Osteocyte (in vitro differentiated cells): ENCODE results near the gene YTHDC2. TPM values are rescaled to one million over a fixed set of nuclear protein-coding genes. Genes with fewer than 3 reads are reported as not detected.

Experiments used
- DNase-seq: peaks from one replicate; pipeline ENCODE4 v3.0.0; 2021; ENCODE audit warnings: mixed read lengths; ENCODE audit not compliant: unreplicated experiment; ENCODE audit errors: extremely low spot score
- H3K27ac Mint-ChIP-seq: one replicate; pipeline ENCODE4 v1.8.0; 2021; ENCODE audit warnings: mild to moderate bottlenecking, mixed read lengths; ENCODE audit not compliant: unreplicated experiment
- H3K27me3 Mint-ChIP-seq: one replicate; pipeline ENCODE4 v1.8.0; 2021; ENCODE audit warnings: mixed read lengths; ENCODE audit not compliant: unreplicated experiment
- H3K36me3 Mint-ChIP-seq: one replicate; pipeline ENCODE4 v1.8.0; 2021; ENCODE audit warnings: mixed read lengths; ENCODE audit not compliant: unreplicated experiment
- H3K4me1 Mint-ChIP-seq: one replicate; pipeline ENCODE4 v1.8.0; 2021; ENCODE audit warnings: mixed read lengths; ENCODE audit not compliant: unreplicated experiment
- H3K4me3 Mint-ChIP-seq: one replicate; pipeline ENCODE4 v1.8.0; 2021; ENCODE audit warnings: mild to moderate bottlenecking, moderate library complexity, mixed read lengths; ENCODE audit not compliant: unreplicated experiment
- H3K9me3 Mint-ChIP-seq: one replicate; pipeline ENCODE4 v1.8.0; 2021; ENCODE audit warnings: mixed read lengths; ENCODE audit not compliant: unreplicated experiment
- total RNA-seq: library from RNA; stranded (reverse); gene quantifications from 2 replicates; pipeline ENCODE4 v1.2.1, GENCODE V29; 2021
- TF ChIP-seq, protein P1 (sequence below): fragments of 200-600 bp; sonication (generic); IDR thresholded peaks from 2 replicates; pipeline ENCODE4 v1.5.0; 2021; ENCODE audit warnings: antibody characterized with exemption, mild to moderate bottlenecking, moderate library complexity

The YTHDC2 gene
- total RNA-seq, 1 donor from 2014 or later, result 22.7 TPM

- Mint-ChIP-seq H3K4me3 (no peak overlapping the region), H3K27me3 (no peaks in the 10 kb centered on the region), H3K4me1 (no peaks in the 10 kb centered on the region), H3K27ac (no peak overlapping the region), H3K36me3 (peaks cover 32% of the 10 kb centered on the region), H3K9me3 (no peaks in the 10 kb centered on the region)
- TF ChIP-seq, protein P1, sequence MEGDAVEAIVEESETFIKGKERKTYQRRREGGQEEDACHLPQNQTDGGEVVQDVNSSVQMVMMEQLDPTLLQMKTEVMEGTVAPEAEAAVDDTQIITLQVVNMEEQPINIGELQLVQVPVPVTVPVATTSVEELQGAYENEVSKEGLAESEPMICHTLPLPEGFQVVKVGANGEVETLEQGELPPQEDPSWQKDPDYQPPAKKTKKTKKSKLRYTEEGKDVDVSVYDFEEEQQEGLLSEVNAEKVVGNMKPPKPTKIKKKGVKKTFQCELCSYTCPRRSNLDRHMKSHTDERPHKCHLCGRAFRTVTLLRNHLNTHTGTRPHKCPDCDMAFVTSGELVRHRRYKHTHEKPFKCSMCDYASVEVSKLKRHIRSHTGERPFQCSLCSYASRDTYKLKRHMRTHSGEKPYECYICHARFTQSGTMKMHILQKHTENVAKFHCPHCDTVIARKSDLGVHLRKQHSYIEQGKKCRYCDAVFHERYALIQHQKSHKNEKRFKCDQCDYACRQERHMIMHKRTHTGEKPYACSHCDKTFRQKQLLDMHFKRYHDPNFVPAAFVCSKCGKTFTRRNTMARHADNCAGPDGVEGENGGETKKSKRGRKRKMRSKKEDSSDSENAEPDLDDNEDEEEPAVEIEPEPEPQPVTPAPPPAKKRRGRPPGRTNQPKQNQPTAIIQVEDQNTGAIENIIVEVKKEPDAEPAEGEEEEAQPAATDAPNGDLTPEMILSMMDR, result no peak
- DNase-seq, result no peak
These were observed 64.6 kb downstream of the YTHDC2 start for GRCh38 chr5:113578091-113578490.

- Mint-ChIP-seq H3K36me3 (peaks cover 19% of the 10 kb centered on the region), H3K4me1 (no peaks in the 10 kb centered on the region), H3K27me3 (no peaks in the 10 kb centered on the region), H3K4me3 (no peak overlapping the region), H3K27ac (no peak overlapping the region), H3K9me3 (no peaks in the 10 kb centered on the region)
- TF ChIP-seq, protein P1, result no peak
- DNase-seq, result no peak
These were observed 67.9 kb downstream of the YTHDC2 start for GRCh38 chr5:113581388-113581787.

GRCh38 chr5:113598150-113598549, 84.7 kb downstream of the YTHDC2 start:
- Mint-ChIP-seq H3K4me1 (no peaks in the 10 kb centered on the region), H3K27me3 (peaks cover 11% of the 10 kb centered on the region), H3K27ac (no peak overlapping the region), H3K9me3 (no peaks in the 10 kb centered on the region), H3K4me3 (no peak overlapping the region), H3K36me3 (peaks cover 23% of the 10 kb centered on the region)
- TF ChIP-seq, protein P1, result no peak
- no peak for DNase-seq

GRCh38 chr5:113598926-113599325, 85.4 kb downstream of the YTHDC2 start:
- Mint-ChIP-seq H3K4me1 (no peaks in the 10 kb centered on the region), H3K9me3 (no peaks in the 10 kb centered on the region), H3K27me3 (peaks cover 16% of the 10 kb centered on the region), H3K36me3 (peaks cover 17% of the 10 kb centered on the region), H3K27ac (no peak overlapping the region), H3K4me3 (no peak overlapping the region)
- TF ChIP-seq, protein P1, result no peak
- no peak for DNase-seq

- TF ChIP-seq, protein P1, result no peak
- no peaks in the 10 kb centered on the region for H3K9me3 Mint-ChIP-seq
- peaks cover 11% of the 10 kb centered on the region for H3K36me3 Mint-ChIP-seq
- no peak for DNase-seq
- no peak overlapping the region for H3K4me3 Mint-ChIP-seq
- peaks cover 25% of the 10 kb centered on the region for H3K27me3 Mint-ChIP-seq
- no peak overlapping the region for H3K27ac Mint-ChIP-seq
- no peaks in the 10 kb centered on the region for H3K4me1 Mint-ChIP-seq
These were observed 86.9 kb downstream of the YTHDC2 start for GRCh38 chr5:113600255-113600905.
